NK-92 (cell line): Measurements from ENCODE around the gene RAB20.
"Not testable (repeated sequence)": the region's sequence is repeated elsewhere in the genome, so short reads cannot be mapped to it uniquely, and the experiment has no call there.

ENCODE experiments used
- DNase-seq: peaks from one replicate; lab custom pipeline; 2025; ENCODE audit not compliant: unreplicated experiment; lab: John Stamatoyannopoulos, UW

The RAB20 gene

DNA sequence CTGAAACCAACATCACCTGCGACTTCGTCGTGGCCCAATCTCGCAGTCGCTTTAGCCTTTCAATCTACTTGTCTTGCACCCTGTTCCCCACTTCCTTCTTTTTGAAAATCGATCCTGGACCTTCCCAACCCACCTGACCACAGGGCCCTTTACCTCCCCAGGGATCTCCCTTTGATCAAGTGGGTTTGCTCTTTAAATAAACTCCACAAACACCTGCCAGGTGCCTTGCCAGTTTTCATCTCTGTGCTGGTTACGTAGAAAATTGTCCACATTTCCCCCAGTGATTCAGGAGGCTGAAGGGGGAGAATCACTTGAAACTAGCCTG, 14.5 kb upstream of the RAB20 start:
- no peak for DNase-seq

DNA sequence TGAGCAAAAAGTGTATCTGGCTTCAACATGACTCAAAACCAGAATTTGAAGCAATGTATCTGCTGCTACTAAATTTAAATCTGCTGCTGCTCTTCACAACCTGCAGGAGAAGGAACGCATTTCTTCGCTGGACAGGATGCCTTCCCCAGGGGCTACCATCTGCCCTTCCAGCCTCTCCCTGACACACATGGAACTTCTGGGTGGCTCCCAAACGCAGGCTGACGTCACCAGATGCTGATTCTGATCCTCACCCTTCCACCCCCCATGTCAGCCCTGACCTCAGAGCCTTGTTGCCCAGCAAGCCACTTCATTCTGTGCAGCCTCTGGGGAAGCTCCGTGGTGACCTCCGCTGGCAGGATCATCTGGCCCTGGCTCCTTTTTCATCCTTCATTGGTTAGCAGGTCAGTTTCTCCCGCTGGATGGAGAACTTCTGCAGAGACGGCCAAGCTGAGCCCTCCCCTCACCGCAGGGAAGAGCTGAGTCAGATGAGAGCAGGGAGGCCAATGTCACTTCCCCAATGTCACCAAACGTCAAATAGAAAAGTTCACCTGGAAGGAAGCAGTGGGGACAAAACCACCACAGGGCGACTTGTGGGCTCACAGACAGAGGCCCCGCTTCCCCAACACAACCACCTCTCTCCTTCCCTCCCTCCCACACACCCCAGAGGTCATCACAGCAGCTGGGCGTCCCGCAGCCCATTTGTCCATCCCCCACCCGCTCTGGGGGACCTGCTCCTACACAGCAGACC, 14.0 kb upstream of the RAB20 start:
- DNase-seq = no peak

DNA sequence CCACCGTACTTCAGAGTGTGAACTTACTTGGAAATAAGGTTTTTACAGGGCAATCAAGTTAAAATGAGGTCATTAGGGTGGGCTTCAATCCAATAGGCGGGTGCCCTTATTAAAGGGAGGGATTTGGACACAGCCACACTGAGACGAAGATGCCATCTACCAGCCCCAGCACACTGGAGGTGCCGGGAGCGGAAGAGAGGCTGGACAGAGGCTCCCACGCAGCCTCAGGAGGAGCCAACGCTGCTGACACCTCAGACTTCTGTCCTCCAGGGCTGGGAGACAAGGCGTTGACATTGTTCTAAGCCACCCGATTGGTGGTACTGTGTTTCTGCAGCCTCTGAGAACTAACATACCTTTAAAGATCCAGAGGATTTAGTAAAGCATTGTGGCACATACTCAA, 12.6 kb upstream of the RAB20 start:
- DNase-seq = no peak

DNA sequence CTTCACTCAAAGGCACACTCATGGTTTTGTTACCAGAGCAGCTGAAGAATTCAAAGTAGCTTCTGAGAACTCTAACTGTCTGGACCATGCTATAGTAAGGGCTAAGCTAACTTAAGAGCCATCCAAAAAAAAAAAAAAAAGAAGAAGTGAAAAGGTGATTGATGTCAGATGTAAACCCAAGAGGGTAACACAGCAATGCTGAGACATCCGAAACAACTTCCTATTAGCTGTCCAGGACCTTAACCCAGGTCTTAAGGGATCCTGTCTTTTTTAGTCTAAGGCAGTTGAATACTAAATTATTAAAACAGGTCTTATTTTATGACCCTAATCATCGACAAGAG, 11.2 kb upstream of the RAB20 start:
- DNase-seq = no peak

DNA sequence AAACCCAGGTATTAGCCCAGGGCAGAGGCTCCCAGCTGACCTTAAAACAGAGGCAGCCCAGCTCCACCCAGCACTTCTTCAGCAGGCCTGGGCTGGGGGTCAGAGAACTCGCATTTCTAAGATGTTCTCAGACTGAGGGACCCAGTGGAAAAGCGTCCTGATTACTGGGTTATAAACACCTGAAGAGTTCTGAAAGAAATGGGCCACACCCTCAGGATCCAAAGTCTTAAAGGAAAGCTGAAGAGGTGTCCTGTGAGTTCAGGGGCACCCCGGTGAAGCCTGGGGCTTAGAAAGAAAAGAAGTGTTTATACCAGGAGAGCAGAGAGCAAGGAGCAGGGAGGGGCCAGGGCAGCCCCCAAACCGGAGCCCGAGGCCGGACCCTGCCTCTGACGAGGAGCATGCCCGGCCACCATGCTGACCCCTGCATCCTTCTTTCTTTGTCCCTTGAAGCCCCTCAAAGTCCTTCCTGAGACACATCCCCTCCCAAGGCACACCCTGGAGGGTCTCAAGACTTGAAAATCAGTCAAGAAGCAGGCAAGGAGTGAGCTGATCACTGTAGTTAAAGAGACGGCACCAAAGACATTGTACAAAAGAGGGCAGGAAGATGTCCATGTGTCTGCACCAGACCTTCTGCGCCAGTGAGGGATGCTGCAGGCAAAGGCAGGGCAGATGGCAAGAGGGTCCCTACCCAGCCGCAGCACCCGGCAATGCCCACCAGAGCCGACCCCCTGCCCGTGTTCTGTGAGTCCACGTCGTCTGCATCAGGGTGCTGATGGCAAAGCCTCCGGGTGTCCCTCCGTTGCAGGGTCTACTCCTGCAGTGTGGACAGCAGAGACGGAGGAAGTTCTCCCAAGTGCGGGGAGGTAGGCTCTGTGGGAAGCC, 10.6 kb upstream of the RAB20 start:
- DNase-seq = no peak

DNA sequence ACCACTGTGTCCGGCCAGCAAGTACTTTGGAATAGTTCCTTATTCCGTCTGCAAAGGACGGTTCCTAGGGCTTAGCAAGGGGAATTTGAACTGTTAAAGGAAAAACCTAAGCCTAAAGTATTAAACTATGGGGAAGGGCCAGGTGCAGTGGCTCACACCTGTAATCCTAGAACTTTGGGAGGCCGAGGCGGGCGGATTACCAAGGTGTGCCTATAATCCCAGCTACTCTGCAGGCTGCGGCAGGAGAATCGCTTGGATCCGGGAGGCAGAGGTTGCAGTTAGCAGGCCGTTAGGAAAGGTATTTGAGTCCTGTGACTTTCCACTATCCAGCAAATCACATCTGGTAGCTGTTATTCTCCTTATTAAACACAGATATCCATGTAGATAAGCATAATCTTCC, 9.4 kb upstream of the RAB20 start:
- DNase-seq = no peak

DNA sequence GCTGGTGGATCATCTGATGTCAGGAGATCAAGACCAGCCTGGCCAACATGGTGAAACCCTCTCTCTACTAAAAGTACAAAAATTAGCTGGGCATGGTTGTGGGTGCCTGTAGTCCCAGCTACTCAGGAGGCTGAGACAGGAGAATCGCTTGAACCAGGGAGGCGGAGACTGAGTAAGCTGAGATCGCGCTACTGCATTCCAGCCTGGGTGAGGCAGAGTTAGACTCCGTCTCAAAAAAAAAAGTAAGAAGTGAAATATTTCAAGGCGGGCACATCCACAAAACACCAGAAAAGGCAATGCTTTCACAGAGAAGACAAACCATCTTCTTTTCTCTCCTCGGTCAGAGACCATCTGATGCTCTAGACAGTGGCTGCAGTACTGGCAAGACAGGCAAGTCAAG, 8.4 kb upstream of the RAB20 start:
- DNase-seq = not testable (repeated sequence)

DNA sequence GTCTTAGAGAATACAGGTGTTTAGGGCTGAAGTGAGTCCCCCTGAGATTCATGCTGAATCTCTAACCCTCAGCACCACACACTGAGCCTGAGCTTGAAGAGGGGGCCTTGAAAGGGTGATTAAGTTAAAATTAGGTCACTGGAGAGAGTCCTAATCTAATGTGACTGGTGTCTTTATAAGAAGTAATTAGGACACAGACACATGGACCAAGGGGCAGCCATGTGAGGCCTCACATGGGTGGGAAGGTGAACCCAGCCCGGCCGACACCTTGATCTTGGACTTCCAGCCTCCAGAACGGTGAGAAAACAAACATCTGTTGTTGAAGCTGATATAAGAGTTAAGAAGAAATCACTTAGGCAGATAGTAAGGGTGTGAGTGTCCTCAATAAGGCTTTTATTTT, 7.1 kb upstream of the RAB20 start:
- DNase-seq = no peak

DNA sequence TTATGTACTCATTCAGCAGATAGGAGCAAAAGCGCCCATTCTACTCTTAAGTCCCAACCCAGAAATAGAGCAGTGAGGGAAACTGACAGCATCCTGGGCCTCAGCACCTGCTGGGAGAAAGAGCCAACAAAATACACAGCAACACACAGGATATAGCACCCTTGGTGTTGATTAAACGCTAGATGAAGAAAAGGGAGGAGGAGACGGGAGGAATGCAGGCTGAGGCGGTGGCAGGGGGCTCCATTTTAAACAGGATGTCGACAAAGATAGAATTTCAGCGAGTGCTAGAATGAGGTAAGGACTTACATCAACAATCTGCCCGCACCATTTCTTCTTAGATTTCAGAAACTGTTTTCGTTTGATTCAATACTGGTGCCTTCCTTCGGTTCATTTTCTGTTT, 4.6 kb upstream of the RAB20 start:
- no peak for DNase-seq

DNA sequence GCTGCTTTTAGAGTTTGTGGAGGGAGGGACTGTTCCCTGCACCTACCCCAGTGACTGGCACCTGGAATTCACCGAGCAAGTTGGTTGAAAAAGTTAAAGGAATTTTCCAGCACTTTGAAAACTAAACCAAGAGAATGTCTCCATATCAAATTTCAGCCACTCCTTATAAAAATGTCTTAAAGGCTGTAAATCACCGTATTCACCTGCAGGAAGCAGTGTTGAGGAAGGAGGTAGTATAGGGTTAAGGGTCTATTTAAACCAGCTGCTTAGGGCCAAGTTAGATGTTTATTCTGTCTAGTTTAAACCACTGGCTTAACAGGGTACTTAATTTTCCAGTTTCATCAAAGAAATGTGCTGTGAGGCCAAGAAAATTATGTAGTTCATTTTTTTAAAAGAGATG, 3.8 kb upstream of the RAB20 start:
- no peak for DNase-seq

DNA sequence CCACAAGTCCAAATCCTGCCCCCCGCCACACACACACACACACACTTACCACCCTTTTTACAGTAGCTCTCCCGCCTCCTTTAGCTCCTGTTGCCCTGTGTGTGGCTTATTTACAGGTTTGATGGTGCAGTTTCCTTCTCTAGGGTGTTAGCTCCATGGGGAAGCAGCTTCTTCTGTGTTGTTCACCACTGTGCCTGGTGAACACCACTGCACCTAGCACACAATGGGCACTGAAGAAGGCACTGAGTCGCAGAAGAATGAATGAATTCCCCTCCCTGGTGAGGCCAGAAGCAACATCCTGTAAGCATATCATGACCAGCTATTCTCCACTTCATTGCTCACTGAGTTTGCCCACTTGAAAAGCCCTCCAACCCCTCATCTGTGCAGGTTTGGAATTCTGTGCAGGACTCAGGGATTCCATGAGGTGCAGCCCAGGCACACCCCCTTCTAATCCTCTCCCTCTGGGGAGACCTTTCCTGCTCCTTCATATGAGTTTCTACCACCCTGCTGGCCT, 3.0 kb upstream of the RAB20 start:
- no peak for DNase-seq

DNA sequence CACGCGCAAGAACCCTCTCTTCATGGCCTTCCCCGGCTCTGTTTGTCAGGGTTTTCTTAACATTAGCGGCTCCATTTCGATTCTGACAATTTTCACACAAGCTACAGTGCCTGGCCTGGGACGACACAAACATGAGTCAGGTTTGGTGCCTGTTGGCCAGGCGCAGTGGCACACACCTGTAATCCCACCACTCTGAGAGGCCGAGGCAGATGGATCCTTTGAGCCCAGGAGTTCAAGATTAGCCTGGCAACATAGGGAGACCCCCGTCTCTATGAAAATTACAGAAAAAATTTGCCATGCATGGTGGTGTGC, 1.9 kb upstream of the RAB20 start:
- DNase-seq = no peak

DNA sequence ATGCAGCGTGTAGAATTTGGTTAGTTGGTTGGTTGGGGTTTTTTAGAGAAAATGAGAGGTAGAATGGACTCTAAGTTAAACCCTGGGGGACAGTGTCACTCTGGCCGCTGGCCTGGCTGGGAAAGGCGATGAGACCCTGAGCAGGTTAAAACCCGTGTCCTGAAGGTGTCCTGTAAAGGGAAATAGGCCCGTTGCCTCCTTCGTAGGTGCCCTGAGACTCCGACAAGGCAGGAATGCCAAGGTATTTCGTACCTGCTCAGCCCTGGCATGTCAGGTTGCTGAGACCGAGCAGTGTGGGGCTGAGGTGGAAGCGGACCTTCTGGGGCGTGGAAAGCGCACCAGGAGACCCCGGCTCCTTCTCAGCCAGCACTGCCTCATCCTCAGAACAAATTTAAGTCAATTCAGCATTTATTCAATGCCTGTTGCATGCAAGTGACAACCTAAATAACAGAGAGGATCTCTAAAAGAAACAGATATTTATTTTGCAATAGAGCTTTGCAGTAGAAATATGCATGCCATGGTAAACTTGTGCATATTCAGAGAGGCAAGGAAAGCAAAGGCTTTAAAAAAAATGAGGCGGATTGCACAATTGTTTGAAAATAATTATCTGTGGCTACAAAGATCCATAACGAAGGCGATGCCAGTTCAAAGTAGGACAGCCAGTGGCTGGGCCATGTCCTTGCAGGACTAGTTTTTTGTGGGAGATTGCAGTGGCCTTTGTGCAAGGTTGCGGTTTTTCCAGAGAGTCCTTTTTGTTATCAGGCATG, 1.4 kb upstream of the RAB20 start:
- DNase-seq = no peak

DNA sequence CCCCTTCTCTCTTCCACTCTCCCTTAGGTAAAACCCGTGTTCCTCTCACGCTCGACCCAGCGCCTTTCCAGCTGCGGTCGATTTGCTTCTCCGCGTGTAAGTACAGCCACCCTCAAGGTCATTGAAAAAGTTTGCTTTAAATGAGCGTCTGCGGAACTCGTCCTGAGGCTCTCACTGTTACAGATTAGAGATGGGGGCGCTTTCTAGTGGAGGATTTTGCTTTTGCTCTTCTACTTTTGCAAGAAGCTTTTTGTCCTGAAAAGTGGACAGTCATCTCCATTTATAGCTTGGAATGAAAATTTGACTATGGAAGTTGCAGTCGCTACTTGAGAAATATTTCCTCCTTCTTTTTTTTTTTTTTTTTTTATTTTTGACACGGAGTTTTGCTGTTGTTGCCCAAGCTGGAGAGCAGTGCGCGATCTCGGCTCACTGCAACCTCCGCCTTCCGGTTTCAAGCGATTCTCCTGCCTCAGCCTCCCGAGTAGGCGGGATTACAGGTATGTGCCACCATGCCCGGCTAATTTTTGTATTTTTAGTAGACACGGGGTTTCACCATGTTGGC, 595 bp upstream of the RAB20 start:
- DNase-seq = no peak

DNA sequence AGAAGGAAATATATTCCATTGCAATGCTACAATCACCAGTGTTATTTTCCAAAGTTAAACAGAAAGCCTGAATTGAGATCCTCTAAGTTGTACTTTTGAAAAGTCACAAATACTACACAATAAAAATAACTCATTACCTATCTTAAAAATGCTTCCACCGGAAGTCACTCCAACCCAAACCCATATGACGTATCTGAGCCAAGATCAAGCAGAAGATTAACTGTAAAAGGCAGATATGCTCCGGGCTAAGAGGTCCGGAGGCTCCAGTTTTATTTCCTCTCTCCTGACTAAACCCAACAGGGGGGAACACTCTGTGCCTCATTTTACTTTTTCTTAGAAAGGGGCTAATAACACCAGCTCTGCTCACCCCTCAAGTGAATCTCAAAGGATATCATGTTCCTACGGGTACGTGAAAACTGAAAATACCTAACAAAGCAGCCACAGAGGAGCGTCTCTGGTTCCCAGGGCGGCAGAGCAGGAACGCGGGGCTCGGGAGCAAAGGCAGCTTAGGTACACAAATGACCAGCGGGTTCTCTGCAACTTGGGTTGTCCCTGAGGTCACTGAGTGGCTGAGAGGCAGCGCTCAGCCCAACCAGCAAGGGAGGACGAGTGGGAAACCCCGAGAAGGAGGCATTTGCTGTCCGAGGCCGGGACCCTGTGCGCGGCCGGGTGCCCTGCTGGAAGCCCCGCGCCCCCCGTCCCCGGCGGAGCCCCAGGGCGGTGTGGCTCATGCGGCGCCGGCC, 750 bp downstream of the RAB20 start:
- DNase-seq = no peak

DNA sequence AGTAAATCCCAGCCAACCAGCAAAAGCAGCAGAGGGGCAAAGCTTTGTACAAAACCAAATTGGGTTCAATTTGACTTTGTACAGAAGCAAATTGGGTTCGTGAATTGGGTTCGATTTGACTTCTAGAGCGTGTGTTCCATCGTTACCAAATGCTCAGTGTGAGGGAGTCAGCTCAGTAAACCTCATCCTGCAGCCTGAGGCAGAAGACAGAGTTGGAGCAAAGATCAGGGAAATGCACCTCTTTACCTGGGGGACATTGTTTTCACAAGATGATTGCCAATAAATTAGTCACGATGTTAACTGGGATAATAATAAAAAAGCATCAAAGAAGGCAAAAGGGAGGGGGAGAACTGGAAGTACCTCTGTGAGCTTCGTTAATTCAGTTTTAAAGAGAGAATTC, 1.5 kb downstream of the RAB20 start:
- DNase-seq = no peak

DNA sequence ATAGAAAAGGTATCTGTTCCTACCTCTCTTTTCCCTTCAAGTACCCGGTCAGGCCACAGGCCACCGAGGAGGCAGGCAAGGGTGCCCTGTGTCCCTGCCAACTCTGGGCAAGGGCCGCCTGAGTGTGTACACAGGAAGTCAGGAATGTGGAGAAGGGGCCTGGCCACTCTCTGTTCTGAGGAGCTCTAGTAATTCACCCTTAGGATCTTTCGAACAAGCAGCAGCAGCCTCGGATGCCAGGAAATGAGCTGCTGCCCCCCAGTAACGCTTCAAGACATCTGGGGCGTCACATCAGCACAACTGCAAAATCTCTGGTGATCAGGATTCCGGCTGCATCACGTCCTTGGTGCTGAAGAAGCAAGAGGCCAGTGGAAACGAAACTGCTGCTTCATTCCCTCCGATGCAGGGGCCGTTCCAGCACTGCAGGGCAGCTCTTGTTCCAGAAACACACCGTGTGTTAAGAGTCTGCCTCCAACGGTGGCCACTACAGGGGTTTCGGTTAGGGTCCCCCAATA, 2.0 kb downstream of the RAB20 start:
- DNase-seq = no peak

DNA sequence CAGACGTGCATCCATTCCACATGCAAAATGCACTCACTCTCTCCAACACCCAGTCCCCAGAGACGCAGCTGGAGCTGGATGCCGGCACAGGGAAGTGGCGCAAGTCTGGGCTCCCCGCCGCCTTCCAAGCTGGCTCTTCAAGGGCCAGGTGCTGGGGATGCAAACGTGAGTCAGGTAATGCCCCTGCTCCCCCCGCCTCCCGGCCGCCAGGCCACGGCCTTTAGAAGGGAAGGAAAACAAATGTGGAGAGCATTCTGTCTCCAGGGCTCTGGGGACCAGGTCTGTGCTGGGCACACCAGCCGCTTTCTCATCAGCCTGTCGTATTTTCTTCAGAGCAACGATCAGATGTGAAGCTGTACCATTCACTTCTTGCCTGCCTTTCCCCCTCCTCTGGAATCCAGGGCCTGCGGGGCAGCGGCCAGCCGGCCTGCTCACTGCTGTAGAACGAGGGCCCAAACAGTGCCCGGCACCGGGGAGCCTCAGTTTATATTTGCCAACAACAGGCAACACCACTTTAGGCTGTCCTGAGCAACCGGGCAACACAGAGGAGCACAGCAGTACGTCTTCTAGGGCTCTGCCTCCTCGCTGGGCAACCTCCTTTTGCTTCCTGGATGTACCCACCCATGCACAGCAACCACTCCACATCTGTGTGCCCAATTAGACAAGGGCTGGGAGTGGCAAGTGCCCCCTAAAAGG, 3.8 kb downstream of the RAB20 start:
- DNase-seq = no peak

DNA sequence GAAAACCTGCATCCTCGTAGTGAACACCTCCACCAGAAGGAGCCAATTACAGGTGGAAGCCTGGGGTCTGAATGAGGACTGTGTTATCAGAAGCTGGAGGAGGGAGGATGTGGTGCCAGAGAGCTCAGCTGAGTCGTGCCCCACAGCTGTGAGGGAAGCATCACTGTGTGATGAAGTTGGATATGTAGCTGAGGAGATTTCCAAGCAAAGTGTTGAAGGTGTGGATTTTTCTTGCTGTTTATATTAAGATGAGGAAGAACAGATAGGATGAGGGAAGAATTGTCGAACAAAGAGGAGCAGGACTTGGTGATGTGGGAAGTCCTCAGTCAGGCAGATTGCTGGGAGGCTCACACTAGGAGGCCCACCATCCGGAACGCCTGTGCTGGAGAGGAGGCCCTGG, 4.4 kb downstream of the RAB20 start:
- no peak for DNase-seq

DNA sequence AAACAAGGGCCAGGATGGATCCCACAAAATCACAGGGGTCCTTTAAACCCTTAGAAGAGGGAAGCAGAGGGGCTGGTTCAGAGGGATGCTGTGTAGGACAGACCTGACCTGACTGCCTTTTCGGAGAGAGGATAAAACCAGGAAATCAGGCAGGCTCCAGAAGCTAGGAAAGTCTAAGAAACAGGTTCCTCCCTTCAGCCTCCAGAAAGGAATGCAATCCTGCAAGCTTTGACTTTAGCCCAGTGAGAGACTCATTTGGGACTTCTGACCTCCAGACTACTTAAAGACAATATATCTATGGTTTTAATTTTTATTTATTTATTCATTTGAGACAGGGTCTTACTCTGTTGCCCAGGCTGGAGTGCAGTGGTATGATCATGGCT, 5.3 kb downstream of the RAB20 start:
- DNase-seq = no peak
